Activated naive CD4-positive, alpha-beta T cell treated with anti-CD3 and anti-CD28 coated beads for 36 hours (primary cell): Measurements from ENCODE around the gene UBTD1. TPM values are rescaled to one million over a fixed set of nuclear protein-coding genes. Genes with fewer than 3 reads are reported as not detected.
"Not testable (repeated sequence)": the region's sequence is repeated elsewhere in the genome, so short reads cannot be mapped to it uniquely, and the experiment has no call there.

Experiments used
- CTCF ChIA-PET: fragments of 350-600 bp; sonication (Branson Sonifier 250); formaldehyde crosslinking; loops from one replicate; lab custom pipeline; 2021; ENCODE audit warnings: antibody characterized with exemption; lab: Charles Lee
- DNase-seq: peaks from one replicate; pipeline ENCODE4 v3.0.0-alpha.2; 2020
- H3K27ac Mint-ChIP-seq: one replicate; pipeline ENCODE4 v1.8.0; 2021; ENCODE audit warnings: mild to moderate bottlenecking, mixed read lengths
- H3K27me3 Mint-ChIP-seq: one replicate; pipeline ENCODE4 v1.8.0; 2021; ENCODE audit warnings: low read depth, mixed read lengths
- H3K36me3 Mint-ChIP-seq: one replicate; pipeline ENCODE4 v1.8.0; 2021; ENCODE audit warnings: low read depth, mixed read lengths
- H3K4me1 Mint-ChIP-seq: one replicate; pipeline ENCODE4 v1.8.0; 2021; ENCODE audit warnings: low read depth, mixed read lengths
- H3K4me3 Mint-ChIP-seq: one replicate; pipeline ENCODE4 v1.8.0; 2021; ENCODE audit warnings: mild to moderate bottlenecking, moderate library complexity, mixed read lengths
- H3K9me3 Mint-ChIP-seq: one replicate; pipeline ENCODE4 v1.8.0; 2021; ENCODE audit warnings: mixed read lengths
- intact Hi-C: fragments of 100-400 bp; cut with micrococcal nuclease; formaldehyde crosslinking; loops from one replicate; pipeline ENCODE4 v1.15.1; 2023
- total RNA-seq, 2 experiments: library from RNA; stranded (reverse); gene quantifications; one replicate each; pipeline ENCODE4 v1.2.3, GENCODE V29; 2021

Gene UBTD1
- total RNA-seq, 2 experiments from 2014 or later, result 0.86 to 1.3 TPM

DNA sequence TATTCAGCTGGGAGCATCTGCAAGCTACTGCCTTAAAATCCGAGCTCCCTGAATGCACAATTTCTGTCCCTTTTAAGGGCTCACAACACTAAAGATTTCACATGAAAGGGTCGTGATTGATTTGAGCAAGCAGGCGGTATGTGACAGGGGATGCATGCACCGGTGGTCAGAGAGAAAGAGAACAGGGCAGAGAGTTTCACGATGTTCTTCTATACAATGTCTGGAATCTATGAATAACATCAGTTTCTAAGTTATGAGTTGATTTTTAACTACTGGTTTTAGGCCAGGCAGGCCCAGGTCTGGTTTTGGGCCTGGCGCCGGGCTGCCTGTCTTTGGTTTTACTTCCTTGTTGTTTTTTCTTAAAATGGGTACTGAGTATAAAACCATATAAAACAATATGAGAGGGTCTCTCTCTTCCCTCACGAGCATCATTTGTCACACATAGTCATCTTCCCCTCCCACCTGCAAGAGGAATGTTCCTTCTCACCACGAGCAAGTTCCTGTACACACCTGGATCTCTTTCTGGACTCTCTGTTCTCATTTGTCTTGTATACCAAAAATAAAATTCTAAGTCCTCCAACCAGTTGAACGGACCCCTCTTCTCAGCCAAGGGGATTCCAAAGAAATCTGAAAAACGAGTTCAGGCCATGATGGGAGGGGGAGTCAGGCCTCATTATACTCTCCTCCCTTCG is 62.8 kb downstream of the UBTD1 start:
- DNase-seq, H3K27me3 Mint-ChIP-seq, H3K36me3 Mint-ChIP-seq, CTCF ChIA-PET, H3K27ac Mint-ChIP-seq, H3K4me1 Mint-ChIP-seq, H3K4me3 Mint-ChIP-seq, H3K9me3 Mint-ChIP-seq: not testable (repeated sequence)
- intact Hi-C loops, result loop anchor here (1.0 kb wide), 1 partner anchor 18 kb away; no protein-coding TSS in a partner anchor

DNA sequence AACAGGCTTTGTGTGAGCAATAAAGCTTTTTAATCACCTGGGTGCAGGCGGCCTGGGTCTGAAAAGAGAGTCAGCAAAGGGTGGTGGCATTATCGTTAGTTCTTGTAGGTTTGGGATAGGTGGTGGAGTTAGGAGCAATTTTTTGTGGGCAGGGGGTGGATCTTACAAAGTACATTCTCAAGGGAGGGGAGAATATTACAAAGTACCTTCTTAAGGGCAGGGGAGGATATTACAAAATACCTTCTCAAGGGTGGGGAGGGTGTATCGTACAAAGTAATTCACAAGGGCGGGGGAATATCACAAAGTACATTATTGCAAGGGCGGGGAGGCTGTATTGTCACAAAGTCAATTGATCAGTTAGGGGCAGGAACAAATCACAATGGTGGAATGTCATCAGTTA is 63.6 kb downstream of the UBTD1 start:
- H3K27ac Mint-ChIP-seq, CTCF ChIA-PET, H3K27me3 Mint-ChIP-seq, DNase-seq, intact Hi-C loops, H3K36me3 Mint-ChIP-seq, H3K4me1 Mint-ChIP-seq, H3K4me3 Mint-ChIP-seq, H3K9me3 Mint-ChIP-seq: not testable (repeated sequence)

DNA sequence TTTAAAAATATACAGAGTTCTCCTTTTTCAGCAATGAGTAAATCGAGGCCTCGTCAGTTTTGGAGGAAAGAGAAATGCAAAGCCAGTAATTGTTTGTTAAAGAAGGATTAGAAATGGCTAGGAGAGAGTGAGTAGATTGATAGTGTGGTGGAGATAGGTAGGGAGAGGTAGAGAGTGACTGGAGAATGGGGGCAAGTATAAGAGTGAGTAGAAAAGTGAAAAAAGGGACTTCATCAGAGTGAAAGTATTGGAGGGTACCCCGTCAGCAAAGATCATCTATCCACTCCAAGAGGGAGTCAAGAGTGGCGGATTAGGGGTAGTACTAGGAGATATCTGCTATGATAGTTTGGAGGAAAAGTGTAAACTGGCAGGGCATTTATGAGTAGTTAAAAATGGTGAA is 64.6 kb downstream of the UBTD1 start:
- intact Hi-C loops, result no loop called here
- Mint-ChIP-seq H3K27me3 (no peaks in the 10 kb centered on the region), H3K4me1 (no peaks in the 10 kb centered on the region), H3K9me3 (no peaks in the 10 kb centered on the region), H3K27ac (no peak overlapping the region), H3K36me3 (no peaks in the 10 kb centered on the region), H3K4me3 (no peak overlapping the region)
- CTCF ChIA-PET, result no interaction called here
- no peak for DNase-seq

DNA sequence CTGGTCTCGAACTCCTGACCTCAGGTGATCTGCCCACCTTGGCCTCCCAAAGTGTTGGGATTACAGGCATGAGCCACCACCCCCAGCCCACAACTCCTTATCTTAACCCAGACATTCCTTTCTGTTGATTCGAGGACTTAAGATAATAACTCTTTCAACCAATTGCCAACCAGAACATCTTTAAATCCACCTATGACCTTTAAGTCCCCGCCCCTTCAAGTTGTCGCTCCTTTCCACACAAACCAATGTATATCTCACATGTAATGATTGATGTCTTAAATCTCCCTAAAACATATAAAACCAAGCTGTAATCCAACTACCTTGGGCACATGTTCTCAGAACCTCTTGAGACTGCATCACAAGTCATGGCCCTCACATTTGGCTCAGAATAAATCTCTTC is 66.1 kb downstream of the UBTD1 start:
- CTCF ChIA-PET, result no interaction called here
- H3K36me3 Mint-ChIP-seq, result no peaks in the 10 kb centered on the region
- no peak overlapping the region for H3K27ac Mint-ChIP-seq
- no peaks in the 10 kb centered on the region for H3K27me3 Mint-ChIP-seq
- DNase-seq, result no peak
- no peak overlapping the region for H3K4me3 Mint-ChIP-seq
- H3K4me1 Mint-ChIP-seq, result no peaks in the 10 kb centered on the region
- H3K9me3 Mint-ChIP-seq, result no peaks in the 10 kb centered on the region
- intact Hi-C loops, result no loop called here

DNA sequence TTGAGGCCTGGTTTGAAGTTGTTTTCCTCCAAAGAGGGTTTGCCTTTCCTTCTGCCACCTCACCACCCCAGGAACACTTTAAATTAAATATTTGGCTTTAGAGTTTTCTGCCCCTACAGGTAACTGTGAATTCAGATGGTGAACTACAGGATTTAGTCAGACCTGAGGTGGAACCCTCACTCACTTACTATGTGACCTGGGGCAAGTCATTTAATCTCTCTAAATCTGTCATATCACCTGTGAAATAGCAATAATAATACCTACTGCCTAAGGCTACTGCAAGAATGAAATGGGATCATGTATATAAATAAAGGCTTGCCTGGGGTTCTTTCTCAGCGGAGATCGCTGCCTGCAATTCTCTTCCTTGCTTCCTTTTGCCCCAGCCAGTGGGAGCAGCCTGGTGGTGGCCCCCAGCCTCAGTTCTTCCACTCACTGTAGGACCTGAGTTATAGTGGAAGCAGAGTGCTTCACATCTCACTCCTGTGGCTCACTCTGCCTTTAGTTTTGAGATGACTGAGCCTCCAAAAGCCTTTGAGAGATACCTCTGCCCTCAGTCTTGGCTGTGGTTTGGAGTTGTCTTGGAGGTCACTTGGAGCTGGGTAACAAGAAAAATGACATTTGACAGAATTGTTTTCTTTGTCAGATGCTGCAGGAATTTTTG is 67.7 kb downstream of the UBTD1 start:
- H3K36me3 Mint-ChIP-seq, result no peaks in the 10 kb centered on the region
- H3K4me1 Mint-ChIP-seq, result no peaks in the 10 kb centered on the region
- intact Hi-C loops, result no loop called here
- H3K27ac Mint-ChIP-seq, result no peak overlapping the region
- H3K4me3 Mint-ChIP-seq, result no peak overlapping the region
- CTCF ChIA-PET, result no interaction called here
- no peaks in the 10 kb centered on the region for H3K27me3 Mint-ChIP-seq
- no peaks in the 10 kb centered on the region for H3K9me3 Mint-ChIP-seq
- no peak for DNase-seq

DNA sequence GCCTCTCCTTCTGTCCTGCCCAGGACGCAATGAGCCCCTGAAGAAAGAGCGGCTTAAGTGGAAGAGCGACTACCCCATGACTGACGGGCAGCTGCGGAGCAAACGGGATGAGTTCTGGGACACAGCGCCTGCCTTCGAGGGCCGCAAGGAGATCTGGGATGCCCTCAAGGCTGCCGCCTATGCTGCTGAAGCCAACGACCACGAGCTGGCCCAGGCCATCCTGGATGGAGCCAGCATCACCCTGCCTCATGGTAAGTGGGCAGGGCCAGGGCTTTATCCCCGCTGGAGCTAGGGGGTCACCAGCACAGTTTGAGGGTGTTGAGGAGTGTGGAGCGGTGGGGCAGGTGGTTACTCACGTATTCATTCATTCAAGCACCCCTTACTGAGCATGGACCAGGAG is 69.2 kb downstream of the UBTD1 start:
- no peaks in the 10 kb centered on the region for H3K36me3 Mint-ChIP-seq
- no peak overlapping the region for H3K4me3 Mint-ChIP-seq
- H3K27ac Mint-ChIP-seq, result no peak overlapping the region
- no peaks in the 10 kb centered on the region for H3K9me3 Mint-ChIP-seq
- intact Hi-C loops, result no loop called here
- CTCF ChIA-PET, result interaction anchor here (0.6 to 1.5 kb wide), 6 partner anchors 8 to 133 kb away, joined by 3 to 4 read pairs (median 3); no protein-coding TSS in a partner anchor
- no peaks in the 10 kb centered on the region for H3K27me3 Mint-ChIP-seq
- no peaks in the 10 kb centered on the region for H3K4me1 Mint-ChIP-seq
- DNase-seq, result no peak

DNA sequence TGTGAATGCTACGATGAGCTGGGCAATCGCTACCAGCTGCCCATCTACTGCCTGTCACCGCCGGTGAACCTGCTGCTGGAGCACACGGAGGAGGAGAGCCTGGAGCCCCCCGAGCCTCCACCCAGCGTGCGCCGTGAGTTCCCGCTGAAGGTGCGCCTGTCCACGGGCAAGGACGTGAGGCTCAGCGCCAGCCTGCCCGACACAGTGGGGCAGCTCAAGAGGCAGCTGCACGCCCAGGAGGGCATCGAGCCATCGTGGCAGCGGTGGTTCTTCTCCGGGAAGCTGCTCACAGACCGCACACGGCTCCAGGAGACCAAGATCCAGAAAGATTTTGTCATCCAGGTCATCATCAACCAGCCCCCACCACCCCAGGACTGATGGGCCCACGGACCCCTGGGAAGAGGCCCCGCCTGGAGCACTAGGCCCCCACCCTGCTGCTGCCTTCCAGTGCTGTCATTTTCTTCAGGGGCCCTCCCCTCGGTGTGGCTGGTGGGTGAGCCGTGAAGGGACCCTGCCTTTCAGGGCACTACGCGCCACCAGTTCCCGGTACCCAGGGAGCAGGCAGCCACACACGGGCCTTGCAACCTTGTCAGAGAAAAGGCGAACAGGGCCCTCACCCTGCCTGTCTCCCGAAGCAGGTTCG is 71.5 kb downstream of the UBTD1 start:
- CTCF ChIA-PET, result interaction anchor here (1.1 to 1.7 kb wide), 2 partner anchors 12 to 36 kb away, joined by 4 to 5 read pairs; no protein-coding TSS in a partner anchor
- Mint-ChIP-seq H3K9me3 (no peaks in the 10 kb centered on the region), H3K27me3 (no peaks in the 10 kb centered on the region), H3K4me1 (no peaks in the 10 kb centered on the region), H3K27ac (no peak overlapping the region), H3K4me3 (no peak overlapping the region), H3K36me3 (no peaks in the 10 kb centered on the region)
- intact Hi-C loops, result loop anchor here (5.0 kb wide), 1 partner anchor 162 kb away; no protein-coding TSS in a partner anchor
- no peak for DNase-seq

DNA sequence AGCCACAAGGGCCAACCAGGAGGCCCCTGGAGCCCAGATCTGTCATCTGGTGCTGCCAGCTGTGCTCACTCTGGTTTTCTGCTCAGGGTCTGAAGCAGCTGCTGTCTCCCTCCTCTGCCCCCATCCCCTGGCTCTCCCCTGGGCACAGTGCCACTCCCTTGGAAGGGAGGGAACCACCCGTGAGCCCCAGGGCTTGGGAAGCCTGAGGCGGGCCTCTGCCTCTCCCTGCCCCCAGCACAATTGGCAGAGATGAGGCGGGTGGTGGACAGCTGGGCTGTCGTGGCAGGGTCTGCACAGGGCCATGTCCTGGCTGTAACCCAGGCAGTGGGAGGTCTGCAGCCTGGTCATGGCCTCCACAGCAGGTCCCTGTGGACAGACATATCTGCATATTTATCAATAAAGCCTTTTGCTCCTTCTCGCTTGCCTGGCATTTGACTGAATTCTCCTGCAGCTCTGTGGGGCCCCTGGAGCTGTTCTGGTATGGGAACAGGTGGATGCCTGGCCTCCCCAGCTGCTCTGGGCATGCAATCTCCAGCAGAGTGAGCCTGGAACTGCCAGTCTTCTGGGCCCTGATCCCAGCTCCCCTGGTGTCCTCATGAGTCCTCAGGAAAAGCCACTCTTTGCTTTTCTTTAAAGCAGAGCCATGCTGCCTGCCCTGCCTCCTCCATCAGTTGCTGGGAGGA is 72.2 kb downstream of the UBTD1 start:
- CTCF ChIA-PET, result interaction anchor here (0.9 to 2.5 kb wide), 9 partner anchors 12 to 160 kb away, joined by 3 to 20 read pairs (median 7); no protein-coding TSS in a partner anchor
- no peak overlapping the region for H3K27ac Mint-ChIP-seq
- intact Hi-C loops, result loop anchor here (5.0 kb wide), 1 partner anchor 161 kb away; no protein-coding TSS in a partner anchor
- no peaks in the 10 kb centered on the region for H3K4me1 Mint-ChIP-seq
- no peaks in the 10 kb centered on the region for H3K9me3 Mint-ChIP-seq
- no peaks in the 10 kb centered on the region for H3K27me3 Mint-ChIP-seq
- no peak overlapping the region for H3K4me3 Mint-ChIP-seq
- no peaks in the 10 kb centered on the region for H3K36me3 Mint-ChIP-seq
- DNase-seq, result no peak

DNA sequence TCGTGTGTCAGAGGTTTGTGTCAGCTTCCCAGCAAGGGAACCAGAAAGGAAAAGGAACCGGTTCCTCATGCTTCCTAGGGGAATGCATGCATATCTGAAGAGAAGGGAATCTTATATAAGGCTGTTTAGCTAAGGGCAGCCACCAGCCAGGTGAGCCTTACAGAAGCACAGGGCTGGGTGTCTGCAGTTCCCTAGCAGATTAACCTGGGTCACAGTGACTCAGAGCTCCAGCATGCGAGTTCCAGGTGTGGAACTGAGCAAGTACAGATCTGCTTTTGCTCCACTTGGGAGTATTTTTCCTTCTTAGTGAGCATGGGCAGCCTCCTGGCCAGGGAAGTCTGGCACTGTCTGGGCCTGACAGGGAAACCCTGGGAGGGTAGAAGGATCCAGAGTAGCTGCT is 72.9 kb downstream of the UBTD1 start:
- Mint-ChIP-seq H3K36me3 (no peaks in the 10 kb centered on the region), H3K27ac (no peak overlapping the region), H3K9me3 (no peaks in the 10 kb centered on the region), H3K27me3 (no peaks in the 10 kb centered on the region), H3K4me3 (no peak overlapping the region), H3K4me1 (no peaks in the 10 kb centered on the region)
- intact Hi-C loops, result loop anchor here (2.0 to 5.0 kb wide), 3 partner anchors 41 to 161 kb away; no protein-coding TSS in a partner anchor
- CTCF ChIA-PET, result interaction anchor here (0.6 to 2.5 kb wide), 19 partner anchors 11 to 161 kb away, joined by 3 to 20 read pairs (median 4); partner anchors contain the start of genes AVPI1 and C10orf62
- no peak for DNase-seq

DNA sequence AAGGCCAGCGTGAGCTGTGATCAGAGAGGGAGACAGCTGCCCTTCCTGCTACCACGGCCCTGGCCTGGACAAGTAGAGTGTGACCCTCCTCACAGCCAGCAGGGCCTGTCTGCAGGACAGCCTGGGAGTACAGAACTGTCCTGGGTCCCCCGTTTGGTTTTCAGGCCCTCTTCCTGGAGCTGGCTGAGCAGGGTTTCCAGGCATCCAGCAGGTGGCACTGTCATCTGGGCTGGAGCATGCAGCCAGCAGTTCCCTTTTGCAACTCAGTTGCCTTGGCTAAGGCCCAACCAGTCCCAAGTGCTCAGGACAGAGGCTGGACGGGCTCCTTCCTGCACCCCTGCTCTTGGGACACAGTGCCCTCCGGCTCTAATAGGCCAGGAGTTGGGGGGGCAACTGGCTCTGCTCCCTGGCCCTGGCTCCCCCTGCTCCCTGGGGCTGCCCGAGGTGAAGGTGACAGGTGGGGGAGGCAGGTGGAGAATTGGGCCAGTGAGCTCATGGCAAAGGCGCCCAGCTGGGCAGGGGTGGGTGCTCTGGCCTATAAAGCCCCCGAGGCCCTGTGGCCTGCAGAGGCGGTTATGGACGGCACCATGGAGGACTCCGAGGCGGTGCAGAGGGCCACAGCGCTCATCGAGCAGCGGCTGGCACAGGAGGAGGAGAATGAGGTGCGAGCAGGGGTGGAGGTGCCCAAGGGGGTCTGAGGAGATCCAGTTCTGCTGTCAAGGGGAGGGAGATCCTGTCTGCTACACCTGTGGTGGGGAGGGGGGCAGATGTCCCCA is 73.7 kb downstream of the UBTD1 start, which contains the start of gene ANKRD2:
Gene ANKRD2 (plus strand): TSS at position 566 of the 776 bp plus-strand sequence. CDS start 10 bp downstream, at position 576.
- CTCF ChIA-PET, result interaction anchor here (0.5 to 2.5 kb wide), 20 partner anchors 10 to 932 kb away, joined by 3 to 20 read pairs (median 4); partner anchors contain the start of genes AVPI1 and C10orf62
- Mint-ChIP-seq H3K4me1 (no peaks in the 10 kb centered on the region), H3K9me3 (no peaks in the 10 kb centered on the region), H3K4me3 (no peak within 1 kb of the TSS), H3K27me3 (no peaks in the 10 kb centered on the region), H3K27ac (no peak within 1 kb of the TSS), H3K36me3 (no peaks in the 10 kb centered on the region)
- DNase-seq, result peak; percentile 73
- intact Hi-C loops, result loop anchor here (2.0 to 5.0 kb wide), 3 partner anchors 40 to 160 kb away; no protein-coding TSS in a partner anchor

DNA sequence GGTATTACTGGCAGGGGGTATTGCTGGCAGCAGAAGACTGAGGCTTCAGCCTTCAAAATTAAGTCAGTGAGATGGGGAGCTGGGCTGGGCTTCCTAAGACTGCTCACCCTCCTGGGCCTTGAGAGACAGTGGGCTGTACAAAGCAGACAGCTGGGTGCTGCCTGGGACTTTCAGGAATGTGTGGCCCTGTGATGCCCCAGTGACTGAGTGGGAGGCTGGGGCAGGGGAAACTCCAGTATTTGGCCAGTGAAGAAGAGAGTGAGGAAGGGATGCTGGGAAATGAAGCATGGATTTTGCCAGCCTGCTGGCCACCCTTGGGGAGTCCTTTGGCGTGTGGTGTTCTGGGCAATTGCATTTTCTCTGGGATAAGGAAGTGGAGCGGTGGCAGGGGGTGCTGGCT is 74.3 kb downstream of the UBTD1 start:
- Mint-ChIP-seq H3K9me3 (no peaks in the 10 kb centered on the region), H3K27ac (no peak overlapping the region), H3K4me1 (no peaks in the 10 kb centered on the region), H3K36me3 (no peaks in the 10 kb centered on the region), H3K27me3 (no peaks in the 10 kb centered on the region), H3K4me3 (no peak overlapping the region)
- CTCF ChIA-PET, result interaction anchor here (0.6 to 2.5 kb wide), 6 partner anchors 9 to 933 kb away, joined by 3 to 20 read pairs (median 5); no protein-coding TSS in a partner anchor
- intact Hi-C loops, result loop anchor here (2.0 to 5.0 kb wide), 3 partner anchors 40 to 159 kb away; no protein-coding TSS in a partner anchor
- no peak for DNase-seq
